Tibial nerve (tissue), 4 donors: ENCODE data around the gene ANXA8.
"Not testable (repeated sequence)": the region's sequence is repeated elsewhere in the genome, so short reads cannot be mapped to it uniquely, and the experiment has no call there.

Experiments
- CTCF ChIP-seq, 5 experiments: fragments of 200-600 bp in 3 of 5; fragments of 450-650 bp in 2 of 5; sonication (generic) in 3 of 5; IDR thresholded peaks; one replicate each; pipeline ENCODE4 v1.5.1; 2016 to 2019; ENCODE audit warnings: antibody characterized with exemption in 5 of 5, mild to moderate bottlenecking in 3 of 5, moderate library complexity in 2 of 5
- EP300 ChIP-seq, 2 donors: sonication (generic); formaldehyde crosslinking; IDR thresholded peaks; one replicate each; pipeline ENCODE4 v1.6.1; 2017; ENCODE audit warnings: antibody characterized with exemption in 2 of 2, mild to moderate bottlenecking in 1 of 2
- POLR2A ChIP-seq, 2 donors: fragments of 450-650 bp; IDR thresholded peaks; one replicate each; pipeline ENCODE4 v1.6.1; 2017; ENCODE audit warnings: antibody characterized with exemption in 2 of 2, mild to moderate bottlenecking in 2 of 2, moderate library complexity in 2 of 2

DNA sequence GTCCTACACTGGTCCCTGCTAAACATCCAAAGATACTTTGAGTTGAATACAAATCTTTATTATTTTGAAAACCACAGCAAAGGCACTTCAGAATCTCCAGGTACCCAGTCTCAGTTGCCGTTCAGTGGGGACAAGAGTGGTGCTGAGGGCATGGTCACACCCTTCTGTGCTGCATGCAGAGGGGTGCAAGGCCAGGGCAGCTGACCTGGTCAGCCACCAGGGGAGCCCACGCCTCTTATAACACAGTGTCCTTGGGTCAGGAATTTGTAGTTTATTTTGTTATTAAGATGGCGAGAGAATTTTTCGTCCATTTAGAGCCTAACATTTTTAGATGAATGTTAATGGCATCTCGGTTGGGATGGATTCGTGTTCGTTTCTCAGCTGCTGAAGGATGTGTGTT is 16.0 kb downstream of the ANXA8 start:
- TF ChIP-seq CTCF, POLR2A, EP300 (IDR thresholded peaks at IDR 0.05): not testable (repeated sequence)
